GM12892 (cell line): Measurements from ENCODE around the gene TTF2.

ENCODE experiments used
- POLR2A ChIP-seq: IDR thresholded peaks from 2 replicates; pipeline ENCODE4 v1.6.1; 2011; ENCODE audit warnings: low read depth, low read length, control low read depth
- POLR2AphosphoS5 ChIP-seq: IDR thresholded peaks from 2 replicates; pipeline ENCODE4 v1.6.1; 2011; ENCODE audit warnings: low read depth, low read length, control low read depth
- TAF1 ChIP-seq: IDR thresholded peaks from 2 replicates; pipeline ENCODE4 v1.6.1; 2011; ENCODE audit warnings: low read depth, mild to moderate bottlenecking, control low read depth, low read length, borderline replicate concordance

GRCh38 chr1:117058810-117059209 lies 1.3 kb upstream of the TTF2 start:
- TF ChIP-seq POLR2A (no peak), TAF1 (no peak), POLR2AphosphoS5 (no peak)
